Spleen (tissue), 11 donors: ENCODE data around the gene TIE1. TPM values are rescaled to one million over a fixed set of nuclear protein-coding genes. Genes with fewer than 3 reads are reported as not detected.

ENCODE experiments used
- DNase-seq: peaks from one replicate; pipeline ENCODE4 v3.0.0-alpha.2; 2020
- H3K27ac ChIP-seq, 8 donors: fragments of 200-600 bp; sonication (generic) in 7 of 8; 1 replicate in 4 of 8; 2 replicates in 4 of 8; pipeline versions ENCODE4 v1.5.0 to v1.8.0; 2016 to 2021; ENCODE audit warnings: inconsistent platforms in 4 of 8, mild to moderate bottlenecking in 4 of 8, moderate library complexity in 1 of 8
- H3K27me3 ChIP-seq, 7 donors: fragments of 200-600 bp; sonication (generic) in 6 of 7; replicated peaks in 1 of 7; 1 replicate in 4 of 7; 2 replicates in 3 of 7; pipeline versions ENCODE4 v1.5.0 to v1.8.0; 2016 to 2021; ENCODE audit warnings: inconsistent platforms in 3 of 7, mild to moderate bottlenecking in 1 of 7
- H3K36me3 ChIP-seq, 6 donors: fragments of 200-600 bp; sonication (generic) in 5 of 6; 1 replicate in 4 of 6; 2 replicates in 2 of 6; pipeline versions ENCODE4 v1.5.0 to v1.8.0; 2016 to 2021; ENCODE audit warnings: inconsistent platforms in 2 of 6
- H3K4me1 ChIP-seq, 6 donors: fragments of 200-600 bp; sonication (generic) in 5 of 6; 1 replicate in 3 of 6; 2 replicates in 3 of 6; pipeline versions ENCODE4 v1.5.0 to v1.8.0; 2016 to 2021; ENCODE audit warnings: inconsistent platforms in 3 of 6
- H3K4me3 ChIP-seq, 8 donors: fragments of 200-600 bp; sonication (generic) in 7 of 8; 1 replicate in 4 of 8; 2 replicates in 4 of 8; pipeline versions ENCODE4 v1.5.0 to v1.8.0; 2016 to 2021; ENCODE audit warnings: inconsistent platforms in 4 of 8, mild to moderate bottlenecking in 4 of 8, moderate library complexity in 2 of 8
- H3K9me3 ChIP-seq, 8 donors: fragments of 200-600 bp; sonication (generic) in 7 of 8; 1 replicate in 4 of 8; 2 replicates in 4 of 8; pipeline versions ENCODE4 v1.5.0 to v1.8.0; 2016 to 2021; ENCODE audit warnings: inconsistent platforms in 4 of 8
- POLR2A ChIP-seq, 3 donors: fragments of 450-650 bp; IDR thresholded peaks; one replicate each; pipeline ENCODE4 v1.5.1; 2017; ENCODE audit warnings: antibody characterized with exemption in 3 of 3, mild to moderate bottlenecking in 1 of 3
- POLR2AphosphoS5 ChIP-seq, 3 donors: sonication (generic); formaldehyde crosslinking; IDR thresholded peaks; one replicate each; pipeline ENCODE4 v1.5.1; 2017; ENCODE audit warnings: antibody characterized with exemption in 3 of 3
- WGBS, 5 donors: extraction: QIAGEN DNeasy Blood & Tissue Kit in 3 of 5; methylation state at CpG; one replicate each; pipeline versions ENCODE4 v1.1.5 to v1.1.7; 2013 to 2018; 5-methylcytosine and 5-hydroxymethylcytosine counted together
- intact Hi-C: fragments of 100-400 bp; cut with DNase I; formaldehyde crosslinking; loops from one replicate; pipeline ENCODE4 v1.15.0; 2023; ENCODE audit warnings: low total_unique reads
- polyA plus RNA-seq, 3 donors: library from polyadenylated mRNA; stranded (reverse); fragments of 200-250 nt; gene quantifications; one replicate each; pipeline ENCODE4 v1.2.1, GENCODE V29; 2013
- total RNA-seq, 7 donors: library from RNA; depleted of rRNA in 3 of 7; stranded (reverse); fragments of >200 nt in 3 of 7; fragmentation: NEBNext Ultra II Directional in 4 of 7; extraction: Animal tissue kit (Norgen Biotek cat#: 25700) in 4 of 7; gene quantifications; one replicate each; pipeline versions ENCODE4 v1.1.0 to v1.2.1, GENCODE V29; 2016 to 2021
- TF ChIP-seq, protein P1 (sequence below), 11 experiments: fragments of 200-600 bp in 7 of 11; fragments of 450-650 bp in 4 of 11; sonication (generic) in 4 of 11; IDR thresholded peaks in 8 of 11; conservative IDR thresholded peaks in 3 of 11; 1 replicate in 7 of 11; 2 replicates in 4 of 11; pipeline versions ENCODE4 v1.4.0 to v1.8.0; 2016 to 2021; ENCODE audit warnings: antibody characterized with exemption in 11 of 11, inconsistent platforms in 4 of 11, mild to moderate bottlenecking in 1 of 11
- donor health status: healthy with polysubstance abuse.
- donor health status: DM: no; HTN: no; CAD: no; lungs with moderate emphysema.
- donor health status: DM: no; HTN: no; CAD: no.
- donor health status: Bipolar disorder and iron deficiency.
- donor health status: healthy.
- donor health status: DM: no; HTN: no; CAD: no.
- donor health status: DM: yes; HTN: yes; CAD: no.

Gene TIE1
- total and polyA plus RNA-seq, 10 donors: 4.9 to 81.8 (median 55.7) TPM

DNA sequence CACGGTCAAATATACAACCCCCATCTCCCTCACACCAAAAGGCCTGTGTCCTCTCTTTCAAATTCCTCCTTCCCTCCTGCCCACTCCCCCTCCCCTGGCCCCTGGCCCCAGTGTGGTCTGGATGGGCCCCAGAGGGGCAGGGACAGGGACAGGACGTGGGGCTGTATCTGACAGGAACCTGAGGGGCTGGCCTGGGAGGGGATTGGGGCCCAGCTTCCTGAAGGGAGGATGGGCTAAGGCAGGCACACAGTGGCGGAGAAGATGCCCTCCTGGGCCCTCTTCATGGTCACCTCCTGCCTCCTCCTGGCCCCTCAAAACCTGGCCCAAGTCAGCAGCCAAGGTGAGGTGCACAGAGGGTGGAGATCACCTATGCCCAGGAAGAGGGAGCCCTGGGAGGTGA is 36.8 kb downstream of the TIE1 start, which contains the start of gene MPL:
Gene MPL, plus strand, starts transcription at position 231 of the 400 bp plus-strand sequence. Its CDS starts 31 bp downstream, at position 262.
- Histone ChIP-seq H3K36me3 (no peaks in the 10 kb centered on the region), H3K27me3 (no peaks in the 10 kb centered on the region)
- intact Hi-C loops: no loop called here

DNA sequence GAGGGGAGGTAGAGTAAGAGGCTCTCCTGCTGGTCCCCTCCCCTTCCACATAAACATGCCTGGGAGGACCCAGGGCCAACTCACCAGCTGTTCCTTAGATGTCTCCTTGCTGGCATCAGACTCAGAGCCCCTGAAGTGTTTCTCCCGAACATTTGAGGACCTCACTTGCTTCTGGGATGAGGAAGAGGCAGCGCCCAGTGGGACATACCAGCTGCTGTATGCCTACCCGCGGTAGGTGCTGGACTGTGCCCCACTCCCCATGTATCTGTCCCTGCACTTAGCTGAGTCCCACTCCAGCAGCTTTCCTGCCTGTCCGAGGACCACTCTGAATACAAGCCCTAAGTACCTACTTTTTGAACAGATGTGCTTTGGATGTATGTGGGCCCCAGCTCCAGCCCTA is 37.2 kb downstream of the TIE1 start:
- H3K4me3 ChIP-seq: no peak overlapping the region
- no peak for TF ChIP-seq POLR2A (IDR thresholded peaks at IDR 0.05)
- TF ChIP-seq, protein P1, sequence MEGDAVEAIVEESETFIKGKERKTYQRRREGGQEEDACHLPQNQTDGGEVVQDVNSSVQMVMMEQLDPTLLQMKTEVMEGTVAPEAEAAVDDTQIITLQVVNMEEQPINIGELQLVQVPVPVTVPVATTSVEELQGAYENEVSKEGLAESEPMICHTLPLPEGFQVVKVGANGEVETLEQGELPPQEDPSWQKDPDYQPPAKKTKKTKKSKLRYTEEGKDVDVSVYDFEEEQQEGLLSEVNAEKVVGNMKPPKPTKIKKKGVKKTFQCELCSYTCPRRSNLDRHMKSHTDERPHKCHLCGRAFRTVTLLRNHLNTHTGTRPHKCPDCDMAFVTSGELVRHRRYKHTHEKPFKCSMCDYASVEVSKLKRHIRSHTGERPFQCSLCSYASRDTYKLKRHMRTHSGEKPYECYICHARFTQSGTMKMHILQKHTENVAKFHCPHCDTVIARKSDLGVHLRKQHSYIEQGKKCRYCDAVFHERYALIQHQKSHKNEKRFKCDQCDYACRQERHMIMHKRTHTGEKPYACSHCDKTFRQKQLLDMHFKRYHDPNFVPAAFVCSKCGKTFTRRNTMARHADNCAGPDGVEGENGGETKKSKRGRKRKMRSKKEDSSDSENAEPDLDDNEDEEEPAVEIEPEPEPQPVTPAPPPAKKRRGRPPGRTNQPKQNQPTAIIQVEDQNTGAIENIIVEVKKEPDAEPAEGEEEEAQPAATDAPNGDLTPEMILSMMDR (IDR thresholded peaks at IDR 0.05 in 8 of 11, conservative IDR thresholded peaks at IDR 0.05 in 3 of 11): no peak
- no peak for TF ChIP-seq POLR2AphosphoS5 (IDR thresholded peaks at IDR 0.05)
- no peaks in the 10 kb centered on the region for H3K9me3 ChIP-seq
- no peaks in the 10 kb centered on the region for H3K36me3 ChIP-seq
- H3K27ac ChIP-seq: no peak overlapping the region
- H3K27me3 ChIP-seq: no peaks in the 10 kb centered on the region
- no peaks in the 10 kb centered on the region for H3K4me1 ChIP-seq
- intact Hi-C loops: no loop called here
- no peak for DNase-seq
- 42 to 71% (median 57%) methylated on average over 4 to 5 of the region's 5 CpGs for WGBS, 5 donors

More for the DNA sequence above, 36.8 kb downstream of the TIE1 start, which contains the start of gene MPL:
- WGBS, 5 donors: 27 to 55% (median 51%) methylated on average over 1 to 3 of the region's 3 CpGs
- Histone ChIP-seq H3K9me3 (no peaks in the 10 kb centered on the region), H3K27ac (no peak within 1 kb of the TSS), H3K4me1 (no peaks in the 10 kb centered on the region), H3K4me3 (no peak within 1 kb of the TSS)
- DNase-seq: no peak
- TF ChIP-seq POLR2A (IDR thresholded peaks at IDR 0.05): no peak
- TF ChIP-seq POLR2AphosphoS5 (IDR thresholded peaks at IDR 0.05): no peak
- TF ChIP-seq, protein P1 (IDR thresholded peaks at IDR 0.05 in 8 of 11, conservative IDR thresholded peaks at IDR 0.05 in 3 of 11): no peak

DNA sequence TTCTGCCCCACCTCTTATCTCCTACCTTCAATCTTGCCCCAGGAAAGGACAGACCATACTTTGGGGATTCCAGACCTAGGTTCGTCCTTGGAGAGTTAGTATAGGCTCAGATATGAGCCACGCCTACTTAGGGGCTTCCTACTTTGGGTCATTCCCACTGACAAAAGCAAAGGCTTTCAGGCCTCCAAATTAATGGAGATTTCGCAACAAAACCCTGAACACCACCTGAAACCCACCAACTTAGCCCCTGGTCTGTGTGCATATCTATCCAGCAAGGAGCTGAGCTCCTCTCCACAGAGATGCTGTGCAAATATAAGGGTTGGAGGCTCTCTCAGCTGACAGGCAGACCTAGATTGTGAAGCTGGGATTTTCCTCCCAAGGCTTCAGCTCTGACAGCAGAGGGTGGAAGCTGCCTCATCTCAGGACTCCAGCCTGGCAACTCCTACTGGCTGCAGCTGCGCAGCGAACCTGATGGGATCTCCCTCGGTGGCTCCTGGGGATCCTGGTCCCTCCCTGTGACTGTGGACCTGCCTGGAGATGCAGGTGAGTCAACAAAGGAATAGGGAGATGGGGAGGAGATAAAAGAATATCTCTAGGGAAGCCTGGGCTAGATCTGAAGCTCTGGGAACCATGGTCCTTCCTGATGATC is 38.9 kb downstream of the TIE1 start:
- DNase-seq: no peak

DNA sequence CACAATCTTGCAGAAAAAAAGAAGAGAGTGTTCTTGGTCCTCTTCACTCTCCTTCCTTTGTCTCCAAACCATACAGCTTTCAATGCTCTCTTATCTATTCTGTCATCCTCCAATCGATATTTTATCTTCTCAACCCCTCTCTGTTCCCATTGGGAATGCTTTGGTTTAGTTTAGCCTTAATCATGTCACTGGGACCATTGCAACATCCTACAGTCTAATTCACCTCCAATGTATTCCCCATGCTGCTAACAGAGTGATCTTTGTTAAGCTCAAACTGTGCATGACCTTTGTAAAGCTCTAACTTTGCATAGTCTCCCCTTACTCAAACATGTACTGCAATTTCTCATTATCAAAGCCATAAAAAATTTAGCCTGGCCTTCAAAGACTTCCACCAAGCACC is 39.8 kb downstream of the TIE1 start:
- intact Hi-C loops: no loop called here
- TF ChIP-seq POLR2A (IDR thresholded peaks at IDR 0.05) (no peak), POLR2AphosphoS5 (IDR thresholded peaks at IDR 0.05) (no peak)
- TF ChIP-seq, protein P1 (IDR thresholded peaks at IDR 0.05 in 8 of 11, conservative IDR thresholded peaks at IDR 0.05 in 3 of 11): no peak
- Histone ChIP-seq H3K4me3 (no peak overlapping the region), H3K4me1 (no peaks in the 10 kb centered on the region), H3K27me3 (no peaks in the 10 kb centered on the region), H3K27ac (no peak overlapping the region), H3K36me3 (no peaks in the 10 kb centered on the region), H3K9me3 (no peaks in the 10 kb centered on the region)
- WGBS, 5 donors: 76 to 86% (median 83%) methylated on average over 1 of the region's 1 CpG
- no peak for DNase-seq

More for the DNA sequence above, 38.9 kb downstream of the TIE1 start:
- Histone ChIP-seq H3K36me3 (no peaks in the 10 kb centered on the region), H3K4me3 (no peak overlapping the region), H3K27me3 (no peaks in the 10 kb centered on the region), H3K4me1 (no peaks in the 10 kb centered on the region), H3K9me3 (no peaks in the 10 kb centered on the region), H3K27ac (no peak overlapping the region)
- TF ChIP-seq, protein P1 (IDR thresholded peaks at IDR 0.05 in 8 of 11, conservative IDR thresholded peaks at IDR 0.05 in 3 of 11): no peak
- no peak for TF ChIP-seq POLR2AphosphoS5 (IDR thresholded peaks at IDR 0.05)
- no peak for TF ChIP-seq POLR2A (IDR thresholded peaks at IDR 0.05)
- 83 to 92% (median 88%) methylated on average over 6 of the region's 6 CpGs for WGBS, 5 donors
- intact Hi-C loops: no loop called here
